LNCAP (cell line): ENCODE measurements around the gene MYRFL.

ENCODE experiments used
- TF ChIP-seq, protein P1 (sequence below): fragments of 450-650 bp; IDR thresholded peaks from 2 replicates; pipeline ENCODE4 v1.5.1; 2017; ENCODE audit warnings: mild to moderate bottlenecking

The MYRFL gene

DNA sequence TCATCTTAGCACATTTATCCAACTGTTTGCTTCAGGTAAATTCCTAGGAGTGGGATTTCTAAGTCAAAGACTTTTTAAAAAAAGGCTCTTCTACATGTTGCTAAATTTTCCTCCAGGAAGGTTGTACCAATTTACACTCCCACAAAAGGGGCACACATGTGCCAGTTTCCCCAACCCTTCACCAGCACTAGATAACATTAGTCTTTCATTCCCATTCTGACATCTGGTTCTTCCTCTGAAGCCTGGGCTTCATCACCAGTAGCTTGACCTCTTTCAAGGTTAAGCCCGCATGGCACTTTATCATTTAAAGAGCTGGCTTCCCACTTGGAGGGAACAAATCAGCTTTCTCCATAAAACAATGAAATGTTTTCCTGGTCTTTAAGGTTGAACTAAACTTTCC is 168.4 kb downstream of the MYRFL start:
- TF ChIP-seq, protein P1, sequence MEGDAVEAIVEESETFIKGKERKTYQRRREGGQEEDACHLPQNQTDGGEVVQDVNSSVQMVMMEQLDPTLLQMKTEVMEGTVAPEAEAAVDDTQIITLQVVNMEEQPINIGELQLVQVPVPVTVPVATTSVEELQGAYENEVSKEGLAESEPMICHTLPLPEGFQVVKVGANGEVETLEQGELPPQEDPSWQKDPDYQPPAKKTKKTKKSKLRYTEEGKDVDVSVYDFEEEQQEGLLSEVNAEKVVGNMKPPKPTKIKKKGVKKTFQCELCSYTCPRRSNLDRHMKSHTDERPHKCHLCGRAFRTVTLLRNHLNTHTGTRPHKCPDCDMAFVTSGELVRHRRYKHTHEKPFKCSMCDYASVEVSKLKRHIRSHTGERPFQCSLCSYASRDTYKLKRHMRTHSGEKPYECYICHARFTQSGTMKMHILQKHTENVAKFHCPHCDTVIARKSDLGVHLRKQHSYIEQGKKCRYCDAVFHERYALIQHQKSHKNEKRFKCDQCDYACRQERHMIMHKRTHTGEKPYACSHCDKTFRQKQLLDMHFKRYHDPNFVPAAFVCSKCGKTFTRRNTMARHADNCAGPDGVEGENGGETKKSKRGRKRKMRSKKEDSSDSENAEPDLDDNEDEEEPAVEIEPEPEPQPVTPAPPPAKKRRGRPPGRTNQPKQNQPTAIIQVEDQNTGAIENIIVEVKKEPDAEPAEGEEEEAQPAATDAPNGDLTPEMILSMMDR, result no peak

DNA sequence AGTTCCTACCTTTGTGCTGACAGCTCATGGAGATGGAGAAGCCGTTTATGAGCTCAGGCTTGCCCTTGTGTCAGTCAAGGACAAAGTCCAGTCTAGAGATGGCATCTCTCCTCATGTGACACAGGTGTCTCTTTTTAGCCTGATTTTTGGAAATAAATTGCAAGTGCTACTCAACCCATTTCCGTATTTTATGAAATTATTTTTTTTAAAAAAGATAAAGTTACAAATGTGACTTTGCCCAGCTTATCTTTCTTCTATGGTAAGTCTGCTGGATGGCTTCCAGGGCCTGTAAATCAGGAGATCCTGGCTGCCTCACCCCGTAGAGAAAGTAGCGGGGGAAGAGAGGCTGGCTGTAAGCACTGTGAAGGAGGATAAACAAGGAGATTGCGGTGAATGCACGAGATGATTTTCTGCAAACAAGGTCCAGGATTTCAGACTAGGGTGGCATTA is 169.7 kb downstream of the MYRFL start:
- TF ChIP-seq, protein P1, result no peak

- TF ChIP-seq, protein P1, result no peak
Observed at GRCh38 chr12:69996241-69996640, 171.2 kb downstream of the MYRFL start.

DNA sequence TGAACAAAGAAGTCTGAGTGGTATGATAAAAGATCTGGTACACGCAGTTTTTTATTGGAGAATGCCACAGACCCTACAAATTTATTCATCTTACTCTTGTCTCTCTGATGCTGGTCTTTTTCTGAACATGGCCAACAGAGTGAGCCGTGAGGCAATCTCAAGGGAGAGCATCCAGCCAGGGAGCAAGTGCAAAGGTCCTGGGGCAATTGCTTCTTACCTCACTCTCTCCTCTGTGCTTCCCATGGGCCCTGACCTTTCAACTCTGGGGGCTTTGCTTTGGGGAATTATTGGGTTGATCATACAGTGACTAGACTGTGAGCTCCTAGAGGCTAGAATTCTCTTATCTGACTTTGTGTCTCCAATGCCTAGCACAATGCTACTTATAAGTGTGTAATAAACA is 171.7 kb downstream of the MYRFL start:
- TF ChIP-seq, protein P1, result no peak

GRCh38 chr12:69998011-69998410 is 173.0 kb downstream of the MYRFL start:
- TF ChIP-seq, protein P1, result no peak

GRCh38 chr12:69998922-69999321 is 173.9 kb downstream of the MYRFL start:
- TF ChIP-seq, protein P1, result no peak

- TF ChIP-seq, protein P1, result no peak
Observed at GRCh38 chr12:69999561-69999960, 174.5 kb downstream of the MYRFL start.
